GM18517 (cell line): ENCODE data around the gene DCN.

Experiments
- ATAC-seq: cut with Tn5 transposase; IDR thresholded peaks from one replicate; pipeline ENCODE4 v1.9.1; 2021; ENCODE audit warnings: mild to moderate bottlenecking, moderate library complexity; ENCODE audit not compliant: unreplicated experiment

DCN gene

GRCh38 chr12:91188778-91189177 lies 6.2 kb upstream of the DCN start:
- no peak for ATAC-seq

DNA sequence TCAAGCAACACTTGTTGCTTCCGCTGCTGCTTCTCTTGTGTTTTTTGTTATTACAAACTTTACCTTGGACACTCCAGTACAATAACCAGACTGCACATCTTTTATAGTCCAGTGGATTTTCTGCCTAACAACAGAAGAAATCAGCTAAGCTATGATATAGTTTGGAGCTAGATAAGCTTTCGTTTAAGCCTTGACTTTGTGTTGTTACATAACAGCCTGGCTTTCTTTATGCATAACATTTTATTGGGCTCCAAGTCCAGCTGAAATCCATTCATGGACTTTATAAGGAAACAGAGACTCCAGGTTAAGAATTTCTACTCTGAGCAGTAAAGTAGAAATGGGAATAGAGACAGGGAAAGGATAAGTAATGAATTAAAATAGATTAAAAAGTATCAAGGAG lies 3.5 kb upstream of the DCN start:
- no peak for ATAC-seq

DNA sequence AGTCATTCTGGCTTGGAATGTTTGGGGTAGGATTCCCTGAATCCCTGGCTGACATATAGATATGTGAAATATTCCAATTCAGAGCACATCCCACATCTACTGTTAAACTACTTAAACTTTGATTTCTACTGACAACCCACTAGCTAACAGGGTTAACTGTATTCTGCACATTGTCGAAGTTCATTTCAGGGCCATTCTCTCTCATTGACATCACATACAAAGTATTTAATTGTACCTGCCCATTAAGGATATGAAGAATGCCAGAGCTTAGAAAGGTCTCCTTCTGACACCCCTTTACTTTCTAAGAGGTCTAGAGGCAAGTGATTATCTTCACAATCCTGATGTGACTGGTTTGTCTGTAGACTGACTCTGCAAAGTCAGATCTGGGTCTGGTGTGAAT lies 2.8 kb upstream of the DCN start:
- ATAC-seq: no peak

GRCh38 chr12:91183551-91183950 lies 934 bp upstream of the DCN start:
- no peak for ATAC-seq

- ATAC-seq: no peak
These were observed 1.8 kb downstream of the DCN start for GRCh38 chr12:91180582-91181395.

GRCh38 chr12:91179966-91180561 lies 2.6 kb downstream of the DCN start:
- no peak for ATAC-seq

- ATAC-seq: no peak
These were observed 3.3 kb downstream of the DCN start for GRCh38 chr12:91179315-91179714.

GRCh38 chr12:91178781-91179180 lies 3.8 kb downstream of the DCN start:
- no peak for ATAC-seq

GRCh38 chr12:91178139-91178561 lies 4.5 kb downstream of the DCN start:
- no peak for ATAC-seq

GRCh38 chr12:91177381-91177780 lies 5.2 kb downstream of the DCN start:
- no peak for ATAC-seq

DNA sequence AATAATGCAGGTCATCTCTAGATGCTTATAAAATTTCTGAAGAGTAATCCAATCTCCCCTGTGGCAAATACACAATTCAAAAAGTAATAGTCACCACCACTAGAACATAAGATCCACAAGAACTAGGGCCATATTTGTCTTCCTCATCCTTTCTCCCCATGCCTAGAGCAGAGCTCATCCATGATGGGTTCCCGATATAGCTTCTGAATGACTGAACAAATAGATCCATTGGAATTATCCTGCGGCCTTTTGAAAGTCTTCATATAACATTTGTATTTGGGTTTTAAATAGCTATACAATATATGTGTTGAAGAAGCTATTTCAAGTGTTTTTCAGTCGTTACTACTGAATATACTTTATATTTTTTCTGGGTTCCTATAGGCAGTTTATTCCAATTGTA lies 5.7 kb downstream of the DCN start:
- ATAC-seq: no peak

GRCh38 chr12:91176358-91176757 lies 6.3 kb downstream of the DCN start:
- ATAC-seq: no peak

GRCh38 chr12:91173124-91173523 lies 9.5 kb downstream of the DCN start:
- no peak for ATAC-seq

DNA sequence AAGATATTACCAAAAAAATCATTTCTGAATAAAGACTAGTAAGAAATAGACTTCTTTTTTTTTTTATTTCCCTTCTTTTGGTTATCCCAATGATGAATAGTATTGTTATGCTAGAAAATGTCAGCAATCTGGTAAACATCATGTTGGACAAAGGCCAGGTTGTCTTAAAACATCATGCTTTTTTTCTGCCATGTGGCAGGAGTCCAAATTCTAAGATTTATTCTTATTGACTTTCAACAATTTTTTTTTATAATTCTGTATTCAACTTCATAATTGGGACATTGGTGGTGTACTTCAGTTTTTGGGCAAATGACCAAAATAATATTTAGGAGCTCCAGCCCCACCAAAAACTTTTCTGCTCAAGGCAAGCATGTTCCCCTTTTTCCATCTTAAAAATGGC lies 10.5 kb downstream of the DCN start:
- ATAC-seq: no peak

DNA sequence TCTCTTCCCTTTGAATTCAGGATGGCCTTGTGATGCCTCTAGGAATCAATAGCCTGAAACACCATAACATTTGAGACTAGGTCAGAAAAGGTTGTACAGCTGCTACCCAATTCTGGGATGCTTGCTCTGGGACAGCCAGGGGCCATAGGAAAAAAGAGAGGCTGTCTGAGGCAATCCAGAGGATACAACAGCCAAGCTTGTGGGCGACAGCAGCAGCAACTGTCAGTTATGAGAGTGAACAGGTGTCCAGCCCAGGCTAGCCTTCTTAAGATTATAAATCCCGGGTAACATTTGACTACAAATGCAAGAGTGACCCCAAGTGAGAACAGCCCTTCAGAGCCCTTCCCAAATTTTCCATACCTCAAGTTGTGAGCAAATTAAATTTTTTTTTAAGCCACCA lies 11.1 kb downstream of the DCN start:
- no peak for ATAC-seq

DNA sequence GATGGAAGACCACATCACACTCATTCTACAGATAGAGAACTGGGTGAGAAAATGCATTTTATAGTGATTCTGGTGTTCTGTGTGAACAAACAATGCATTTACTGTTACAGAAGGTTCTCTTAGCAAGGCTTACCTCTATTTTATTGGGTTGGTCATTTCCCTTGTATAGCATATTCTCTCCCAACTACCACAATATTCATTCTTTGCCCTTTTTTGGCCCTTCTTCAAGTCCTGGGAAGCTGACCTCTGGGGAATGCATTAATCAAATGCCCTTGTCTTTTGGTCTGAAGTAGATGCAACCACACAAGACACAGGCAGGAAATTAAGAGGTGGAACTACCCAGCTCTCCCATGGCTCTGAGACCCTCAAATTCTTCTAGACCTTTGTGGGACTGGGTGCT lies 19.5 kb downstream of the DCN start:
- ATAC-seq: no peak

DNA sequence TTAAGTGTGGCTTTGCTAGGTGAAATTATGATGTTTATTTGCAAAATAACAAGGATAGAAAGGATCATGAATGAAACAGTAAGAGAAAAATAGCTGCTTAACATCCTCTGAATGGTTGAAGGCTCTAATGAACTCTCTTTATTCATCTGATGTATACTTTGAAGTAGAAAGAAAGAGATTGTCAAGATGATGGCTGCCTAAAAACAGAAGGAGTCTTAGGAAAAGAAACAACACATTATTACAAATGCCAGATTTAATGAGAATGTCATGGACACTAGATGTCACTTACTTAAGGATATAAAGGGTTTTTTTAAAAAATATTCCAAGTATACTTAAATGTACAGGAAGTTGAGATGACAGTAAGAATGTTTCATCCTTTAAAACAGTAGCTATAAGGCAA lies 21.6 kb downstream of the DCN start:
- no peak for ATAC-seq

GRCh38 chr12:91155990-91156389 lies 26.6 kb downstream of the DCN start:
- ATAC-seq: no peak

DNA sequence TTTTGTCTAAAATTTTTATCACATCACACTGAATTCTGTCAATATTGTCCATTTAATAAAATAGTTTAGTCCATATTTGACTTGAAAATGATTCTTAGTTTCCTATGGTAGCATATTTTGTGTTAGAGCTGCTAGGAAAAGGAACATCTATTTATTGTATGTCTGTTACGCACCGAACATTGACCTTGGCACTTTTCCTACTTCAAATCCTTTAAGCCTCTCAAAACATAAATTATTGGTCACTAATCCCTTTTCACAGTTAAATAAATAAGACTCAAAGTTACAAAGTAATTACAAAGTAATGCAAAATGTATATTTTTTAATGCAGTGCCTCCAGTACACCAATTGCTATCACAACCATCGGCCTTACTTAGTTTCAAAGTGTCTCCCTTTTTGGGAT lies 28.5 kb downstream of the DCN start:
- ATAC-seq: no peak

DNA sequence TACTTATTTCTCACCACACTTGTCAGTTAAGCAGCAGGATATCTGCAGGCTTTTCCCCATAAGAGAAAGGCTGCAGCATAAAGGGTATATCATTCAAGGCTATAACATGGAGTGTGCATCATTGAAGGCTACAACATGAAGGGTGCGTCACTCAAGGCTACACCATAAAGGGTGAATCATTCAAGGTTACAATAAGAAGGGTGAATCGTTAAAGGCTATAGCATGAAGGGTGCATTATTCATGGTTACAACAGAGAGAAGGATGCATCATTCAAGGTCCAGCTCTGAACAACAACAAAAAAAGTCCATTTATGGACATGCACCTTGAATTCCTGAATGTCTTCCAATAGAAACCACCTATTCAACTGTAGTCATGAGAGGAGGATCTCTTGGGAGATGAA lies 38.6 kb downstream of the DCN start:
- no peak for ATAC-seq

DNA sequence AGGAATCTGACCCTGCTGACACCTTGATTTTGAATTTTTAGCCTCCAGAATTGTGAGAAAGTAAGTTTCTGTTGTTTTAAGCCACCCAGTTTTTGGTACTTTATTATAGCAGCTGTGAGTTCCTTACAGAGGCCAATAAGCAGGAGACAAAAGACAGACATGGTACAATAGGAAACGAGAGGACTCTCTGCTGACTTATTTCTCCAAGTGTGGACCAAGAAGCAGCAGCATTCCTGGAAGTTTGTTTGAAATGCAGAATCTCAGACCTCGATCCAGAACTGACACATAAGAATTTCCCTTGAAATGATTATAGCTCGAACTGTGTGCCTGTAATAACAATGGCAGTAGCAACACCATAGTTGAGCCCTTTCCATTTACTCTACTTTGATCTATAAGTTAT lies 39.4 kb downstream of the DCN start:
- no peak for ATAC-seq

GRCh38 chr12:91142221-91142631 lies 40.4 kb downstream of the DCN start:
- no peak for ATAC-seq
